GM12892 (cell line): ENCODE data around the gene HDGF.

Experiments used
- POLR2A ChIP-seq: IDR thresholded peaks from 2 replicates; pipeline ENCODE4 v1.6.1; 2011; ENCODE audit warnings: low read depth, low read length, control low read depth
- POLR2AphosphoS5 ChIP-seq: IDR thresholded peaks from 2 replicates; pipeline ENCODE4 v1.6.1; 2011; ENCODE audit warnings: low read depth, low read length, control low read depth

GRCh38 chr1:156746406-156746727 is 5.1 kb downstream of the HDGF start:
- TF ChIP-seq POLR2A (no peak), POLR2AphosphoS5 (no peak)
